GM18502 (cell line): Measurements from ENCODE around the gene SOX6.

Experiments used
- ATAC-seq: cut with Tn5 transposase; IDR thresholded peaks from one replicate; pipeline ENCODE4 v1.9.1; 2021; ENCODE audit warnings: mild to moderate bottlenecking; ENCODE audit not compliant: unreplicated experiment, poor library complexity

Gene SOX6

DNA sequence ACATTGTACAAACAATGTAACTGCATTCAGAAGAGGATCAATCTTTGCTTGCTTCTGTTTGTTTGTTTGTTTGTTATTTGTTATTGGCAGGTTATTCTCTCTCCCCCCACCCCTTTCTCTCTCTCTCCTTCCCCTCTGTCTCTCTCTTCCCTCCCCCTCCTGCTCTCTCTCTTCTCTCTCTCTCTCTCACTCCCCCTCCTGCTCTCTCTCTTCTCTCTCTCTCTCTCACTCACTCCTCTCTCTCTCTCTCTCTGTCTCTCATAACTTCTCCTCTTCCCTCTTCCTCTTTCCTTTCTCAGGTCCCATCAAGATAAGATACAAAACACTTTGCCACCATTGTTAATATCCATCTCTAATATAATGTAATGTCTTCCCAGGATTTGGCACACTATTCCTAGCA is 236.3 kb downstream of the SOX6 start:
- no peak for ATAC-seq

- no peak for ATAC-seq
These were observed 238.2 kb downstream of the SOX6 start for GRCh38 chr11:16117989-16118756.

- ATAC-seq = no peak
These were observed 241.1 kb downstream of the SOX6 start for GRCh38 chr11:16114978-16115871.

GRCh38 chr11:16114431-16114830 is 241.9 kb downstream of the SOX6 start:
- no peak for ATAC-seq

- ATAC-seq = no peak
These were observed 244.7 kb downstream of the SOX6 start for GRCh38 chr11:16111690-16112089.

DNA sequence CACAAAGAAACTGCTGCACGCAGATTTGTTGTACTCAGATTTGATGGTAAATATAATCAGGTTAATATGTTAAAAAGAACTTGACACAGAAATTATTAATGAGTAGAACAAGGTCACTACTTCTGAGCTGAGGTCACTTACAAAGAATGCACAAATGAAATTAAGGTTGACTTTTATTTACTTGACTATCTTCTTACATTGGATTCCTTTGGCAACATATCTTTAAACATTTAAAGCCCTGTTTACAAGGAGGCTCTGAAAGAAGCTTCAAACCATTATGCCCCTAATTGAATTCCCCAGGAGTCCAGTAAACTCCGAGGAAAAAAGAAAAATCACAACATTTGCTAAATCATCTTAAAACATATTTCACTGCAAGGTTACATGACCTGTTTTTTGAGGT is 245.5 kb downstream of the SOX6 start:
- no peak for ATAC-seq

- ATAC-seq = no peak
These were observed 256.9 kb downstream of the SOX6 start for GRCh38 chr11:16099343-16099900.

- no peak for ATAC-seq
These were observed 257.7 kb downstream of the SOX6 start for GRCh38 chr11:16098526-16099205.

DNA sequence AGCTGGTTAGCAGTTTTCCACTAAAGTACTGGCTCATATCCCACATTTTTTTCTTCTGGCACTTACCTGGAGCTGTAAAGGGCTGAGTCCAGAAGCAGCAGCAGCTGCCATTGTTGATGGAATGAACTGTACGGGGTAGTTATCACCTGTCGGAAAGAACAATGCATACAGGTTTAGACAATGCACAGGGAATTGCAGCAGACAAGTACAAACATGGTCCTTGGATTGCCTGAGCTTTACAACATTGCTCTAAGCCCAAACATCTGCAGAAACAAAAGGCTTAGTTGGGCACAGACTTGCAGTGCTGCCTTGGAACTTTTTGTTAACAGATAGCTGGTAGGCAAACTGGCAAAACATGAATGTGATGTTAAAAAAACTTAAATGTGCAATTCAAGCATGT is 258.8 kb downstream of the SOX6 start:
- no peak for ATAC-seq

GRCh38 chr11:16096336-16096735 is 260.0 kb downstream of the SOX6 start:
- ATAC-seq = no peak

- ATAC-seq = no peak
These were observed 260.6 kb downstream of the SOX6 start for GRCh38 chr11:16095756-16096155.

DNA sequence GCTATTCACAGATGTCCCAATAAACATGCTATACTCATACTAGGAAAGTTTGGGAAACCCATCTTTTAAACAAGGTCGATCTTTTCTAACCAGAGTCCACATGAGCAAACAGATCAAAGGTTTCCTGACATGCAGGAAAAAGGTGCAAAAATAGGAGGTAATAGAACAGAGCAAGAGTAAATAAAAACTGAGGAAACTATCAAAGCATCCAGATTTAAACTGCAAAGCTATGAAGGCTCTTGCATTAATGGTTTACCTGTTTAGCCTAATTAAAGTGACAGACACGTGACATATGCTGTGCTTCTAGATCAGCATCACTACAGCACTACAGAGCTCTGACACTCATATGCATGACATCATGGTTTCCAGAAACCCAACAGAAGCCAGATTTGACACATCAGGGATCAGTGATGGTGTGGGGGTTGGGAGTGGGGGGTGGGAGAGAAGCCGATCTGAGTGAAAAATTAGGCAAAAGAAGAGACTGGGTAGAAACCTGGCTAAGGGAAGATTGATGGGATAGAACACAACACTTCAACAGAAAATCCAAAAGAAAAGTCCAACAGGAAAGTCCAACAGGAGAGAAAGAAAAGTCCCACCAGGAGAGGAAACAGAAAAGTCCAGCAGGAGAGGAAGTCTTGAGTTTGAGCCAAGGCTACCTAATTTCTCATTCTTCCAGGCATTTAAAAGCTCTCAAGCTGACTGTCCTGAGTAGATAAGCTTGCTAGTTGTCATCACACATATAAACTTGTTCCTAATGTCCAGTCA is 262.3 kb downstream of the SOX6 start:
- no peak for ATAC-seq

DNA sequence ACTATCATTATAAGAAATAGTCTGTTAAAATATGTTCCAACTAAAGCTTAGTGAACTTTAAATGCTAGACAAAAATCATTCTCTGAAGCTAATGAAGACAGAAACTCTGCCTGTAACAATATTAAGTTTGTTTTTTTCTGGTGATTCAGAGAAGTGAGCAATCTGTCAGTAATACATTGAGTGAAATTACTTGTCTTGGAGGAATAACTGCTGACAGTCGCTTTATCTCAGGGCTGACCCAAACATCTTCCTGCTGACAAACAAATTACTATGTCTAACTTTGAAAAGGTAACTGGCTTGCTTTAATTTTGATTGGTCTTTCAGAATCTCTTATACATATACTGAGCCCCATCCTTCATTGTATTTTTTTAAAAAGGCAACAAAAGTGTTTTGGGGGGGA is 264.5 kb downstream of the SOX6 start:
- no peak for ATAC-seq

DNA sequence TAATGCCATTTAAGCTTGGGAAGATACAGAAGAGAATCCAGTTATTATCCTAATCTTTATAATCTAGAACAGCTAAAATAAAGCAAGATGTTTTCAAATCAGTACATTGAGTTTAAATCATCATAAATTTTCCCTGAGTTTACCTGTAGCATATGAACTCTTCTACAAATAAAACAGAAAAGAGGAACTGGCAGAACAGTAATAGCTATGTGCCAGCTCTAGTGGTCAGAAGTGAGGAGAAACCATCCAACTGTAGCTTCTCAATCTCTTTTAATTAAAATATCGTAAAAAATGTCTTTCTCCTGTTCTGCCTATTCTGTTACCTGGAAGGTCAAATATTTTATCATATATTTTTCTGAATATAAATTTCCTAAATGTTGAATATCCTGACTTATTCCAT is 266.9 kb downstream of the SOX6 start:
- ATAC-seq = no peak

DNA sequence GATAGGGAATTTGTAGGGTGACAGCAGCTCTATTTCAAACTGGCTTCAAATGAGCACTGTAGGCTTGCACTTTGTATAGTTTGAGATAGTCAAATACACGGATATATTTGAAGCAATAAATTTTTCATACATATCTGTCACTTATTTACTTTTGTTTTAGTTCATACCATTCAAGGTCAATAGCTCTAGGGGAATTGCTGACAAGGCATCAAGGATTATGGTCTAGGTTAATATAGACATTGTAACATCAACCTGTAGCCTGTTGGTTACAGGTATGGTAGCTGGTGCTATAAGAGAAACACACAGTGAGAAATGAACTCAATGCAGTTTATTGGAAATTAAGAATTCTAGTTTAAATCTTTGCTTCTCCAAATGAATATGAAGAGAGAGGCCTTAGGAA is 267.6 kb downstream of the SOX6 start:
- no peak for ATAC-seq

- no peak for ATAC-seq
These were observed 268.5 kb downstream of the SOX6 start for GRCh38 chr11:16087886-16088285.

DNA sequence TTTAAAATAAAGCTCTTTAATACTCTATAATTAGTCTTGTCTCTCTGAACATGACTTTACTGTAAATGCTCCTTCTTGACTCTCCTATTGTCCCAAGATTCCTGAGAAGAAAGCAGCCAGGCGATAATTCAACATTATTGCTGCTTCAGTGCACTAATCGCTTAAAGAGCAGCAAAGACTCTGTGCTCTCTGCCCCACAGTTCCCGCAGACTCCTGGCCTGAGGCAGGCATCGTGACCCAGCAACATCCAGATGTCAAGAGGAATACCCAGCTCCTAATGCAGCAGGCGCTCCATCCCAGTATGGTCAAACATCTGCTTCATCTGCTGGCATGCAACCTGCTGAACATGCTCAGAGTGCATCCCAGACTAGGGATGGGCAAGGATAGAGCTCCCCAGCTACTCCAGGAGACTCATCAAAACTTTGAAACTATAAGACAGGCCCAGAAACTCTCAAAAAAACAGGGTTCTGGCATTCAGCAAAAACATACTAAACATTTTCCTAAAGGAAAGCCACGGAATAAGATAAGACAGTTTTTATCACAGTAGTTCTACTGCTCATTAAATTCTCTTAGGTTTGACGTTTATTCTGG is 270.0 kb downstream of the SOX6 start:
- no peak for ATAC-seq

- ATAC-seq = no peak
These were observed 274.0 kb downstream of the SOX6 start for GRCh38 chr11:16082095-16083055.
